ENCODE results near the gene HRH2. TPM values are rescaled to one million over a fixed set of nuclear protein-coding genes. Genes with fewer than 3 reads are reported as not detected.
A peak's percentile ranks its signal among the peaks of the same experiment; 100 is the strongest.

Gene HRH2
- total RNA-seq, 1 experiment from 2014 or later = 3.3 TPM

GRCh38 chr5:175659546-175660253, 1.8 kb downstream of the HRH2 start:
- Histone ChIP-seq H2AFZ (ENCODE audit: low read length) (no peak overlapping the region), H3K14ac (ENCODE audit: insufficient read depth, low read length) (no peak overlapping the region), H3K56ac (ENCODE audit: insufficient read length, low read depth, low read length) (no peak overlapping the region), H3T11ph (ENCODE audit: low read length) (no peak overlapping the region), H3K4me2 (ENCODE audit: insufficient read depth, insufficient read length, low read length) (no peak overlapping the region), H3K27ac (ENCODE audit: insufficient read length, low read depth, low read length) (no peak overlapping the region), H4K20me1 (ENCODE audit: control insufficient read depth, insufficient read depth, insufficient read length) (no peaks in the 10 kb centered on the region), H2AK5ac (ENCODE audit: insufficient read length, low read length) (no peak overlapping the region), H3K79me2 (ENCODE audit: insufficient read depth, low read length) (no peaks in the 10 kb centered on the region), H2BK15ac (ENCODE audit: low read depth, low read length) (no peak overlapping the region), H3K4me1 (ENCODE audit: insufficient read depth, low read length) (no peaks in the 10 kb centered on the region), H4K5ac (ENCODE audit: insufficient read length, low read depth, low read length) (no peak overlapping the region), H3K9ac (ENCODE audit: extremely low read depth, insufficient read length, low read length) (no peak overlapping the region), H4K91ac (ENCODE audit: insufficient read length, low read depth, low read length) (no peak overlapping the region), H3K18ac (ENCODE audit: insufficient read length, low read depth, low read length) (no peak overlapping the region), H2BK120ac (ENCODE audit: low read depth, low read length, poor library complexity, severe bottlenecking) (no peak overlapping the region), H3K23me2 (ENCODE audit: insufficient read length, low read depth, low read length, poor library complexity, severe bottlenecking) (peaks cover 6% of the 10 kb centered on the region), H2BK5ac (ENCODE audit: insufficient read length, low read length) (no peak overlapping the region), H3K9me3 (ENCODE audit: control insufficient read depth, low read depth, low read length) (no peaks in the 10 kb centered on the region), H4K8ac (replicated peaks; ENCODE audit: insufficient read length, low read depth, low read length) (no peak overlapping the region), H3K4ac (ENCODE audit: low read depth, low read length) (no peak overlapping the region), H3K79me1 (ENCODE audit: insufficient read depth, low read depth, low read length, poor library complexity, severe bottlenecking) (no peaks in the 10 kb centered on the region), H2BK12ac (ENCODE audit: insufficient read length, low read depth, low read length) (no peak overlapping the region), H3K27me3 (ENCODE audit: insufficient read depth, low read length) (no peaks in the 10 kb centered on the region), H3K23ac (ENCODE audit: insufficient read length, low read depth, low read length) (no peak overlapping the region), H2BK20ac (ENCODE audit: low read depth, low read length, poor library complexity, severe bottlenecking) (no peak overlapping the region)
- TF ChIP-seq CTCF (conservative IDR thresholded peaks at IDR 0.05) = no peak
- H3K27ac Mint-ChIP-seq = no peak overlapping the region
- peaks cover 23% of the 10 kb centered on the region for H3K27me3 Mint-ChIP-seq (ENCODE audit: low read depth)
- no peaks in the 10 kb centered on the region; a peak in 4 of 7 replicates for H3K36me3 Mint-ChIP-seq (ENCODE audit: insufficient read depth in 1 of 3, low read depth in 3 of 3)
- no peaks in the 10 kb centered on the region; a peak in 2 of 5 replicates for H3K9me3 Mint-ChIP-seq
- H3K4me3 Mint-ChIP-seq = peak overlapping the region in 1 of 2 experiments; percentile 86; a peak in 1 of 5 replicates
- peaks cover 20% of the 10 kb centered on the region in 2 experiments for H3K4me1 Mint-ChIP-seq
- no peak for DNase-seq
- WGBS (ENCODE audit: extremely low coverage, insufficient read length, low lambda C conversion rate) = no CpG with 5 or more reads among the region's 13 CpGs
